Stimulated activated CD4-positive, alpha-beta T cell treated with anti-CD3 and anti-CD28 coated beads, Interleukin-15, amount 100 ng/mL, for 1 hour (primary cell): ENCODE data around the gene PLXNC1.
A peak's percentile ranks its signal among the peaks of the same experiment; 100 is the strongest.

Experiments
- DNase-seq, 2 donors: peaks; one replicate each; pipeline ENCODE4 v3.0.0-alpha.2; 2020; ENCODE audit warnings: low read depth in 1 of 2, low spot score in 1 of 2

Gene PLXNC1

GRCh38 chr12:94262228-94263010 is 114.0 kb downstream of the PLXNC1 start:
- DNase-seq, result peak; percentile 41 to 48

DNA sequence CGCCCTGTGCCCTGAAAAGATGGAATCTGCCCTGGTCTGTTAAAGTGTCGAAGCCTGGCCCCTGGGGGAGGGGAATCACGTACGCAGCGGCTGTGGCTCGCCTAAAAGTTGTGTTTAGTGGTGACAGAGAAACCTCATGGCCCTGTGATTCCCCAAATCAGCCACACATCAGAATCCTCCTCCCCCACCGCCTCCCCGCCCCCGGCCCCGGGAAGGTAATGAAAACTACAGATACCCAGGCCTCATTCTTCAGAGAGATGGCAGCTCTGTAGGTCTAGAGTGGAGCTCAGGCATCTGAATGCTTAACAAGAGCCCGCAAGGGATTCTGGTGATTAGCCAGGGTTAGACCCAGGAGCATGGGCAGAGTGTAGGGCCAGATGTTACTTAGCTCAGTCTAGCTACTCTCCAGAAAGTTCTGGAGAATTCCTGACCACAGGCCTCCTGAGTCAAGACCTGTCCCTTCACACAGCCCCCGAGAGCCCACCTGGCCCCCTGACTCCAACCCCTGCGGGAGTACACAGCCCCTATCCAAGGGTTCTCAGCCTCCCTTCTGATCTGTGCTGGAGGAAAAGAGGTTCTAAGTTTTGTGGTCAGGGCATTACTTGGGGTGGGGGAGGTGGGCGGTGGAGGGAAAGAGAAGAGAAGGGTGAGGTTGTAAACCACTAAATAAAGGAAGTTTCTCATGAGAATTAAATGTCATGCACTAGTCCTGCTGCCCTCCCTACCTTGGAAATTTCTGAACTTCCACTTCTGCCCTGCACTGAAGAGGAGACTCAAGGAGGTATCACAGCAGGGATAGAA is 114.8 kb downstream of the PLXNC1 start:
- DNase-seq, result peak in 1 of 2 donors; percentile 57

GRCh38 chr12:94263905-94264561 is 115.7 kb downstream of the PLXNC1 start:
- DNase-seq, result no peak

DNA sequence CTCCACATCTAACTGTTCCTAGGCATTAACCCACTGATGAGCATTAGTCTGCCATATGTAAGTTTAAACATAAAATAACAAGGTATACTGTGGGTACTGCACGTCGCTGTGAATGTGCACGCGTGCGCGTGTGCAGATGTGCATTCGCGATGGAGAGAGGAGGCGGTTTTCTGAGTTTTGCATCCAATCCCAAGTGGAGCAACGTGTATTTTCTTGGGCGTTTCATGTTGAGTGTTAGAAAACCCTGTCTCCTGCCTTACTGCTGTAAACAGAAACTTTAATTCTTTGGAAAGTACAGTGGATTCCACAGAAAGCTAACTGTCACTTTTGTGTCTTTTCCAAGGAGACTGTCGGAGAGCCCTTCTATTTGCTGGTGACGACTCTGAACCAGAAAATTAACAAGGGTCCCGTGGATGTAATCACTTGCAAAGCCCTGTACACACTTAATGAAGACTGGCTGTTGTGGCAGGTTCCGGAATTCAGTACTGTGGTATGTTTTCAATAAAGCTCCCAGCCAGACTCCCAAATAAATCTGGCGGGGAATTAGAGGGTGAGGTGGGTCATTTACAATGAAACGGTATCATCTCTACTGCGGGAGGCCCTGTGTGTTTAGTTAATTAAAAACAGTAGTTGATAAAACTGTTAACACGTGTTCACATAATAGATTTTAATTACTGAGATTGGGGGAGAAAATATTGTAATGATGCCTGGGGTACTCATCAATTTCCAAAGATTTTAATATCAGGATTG is 116.5 kb downstream of the PLXNC1 start:
- no peak for DNase-seq

- no peak for DNase-seq
Observed at GRCh38 chr12:94265539-94265938, 117.2 kb downstream of the PLXNC1 start.

DNA sequence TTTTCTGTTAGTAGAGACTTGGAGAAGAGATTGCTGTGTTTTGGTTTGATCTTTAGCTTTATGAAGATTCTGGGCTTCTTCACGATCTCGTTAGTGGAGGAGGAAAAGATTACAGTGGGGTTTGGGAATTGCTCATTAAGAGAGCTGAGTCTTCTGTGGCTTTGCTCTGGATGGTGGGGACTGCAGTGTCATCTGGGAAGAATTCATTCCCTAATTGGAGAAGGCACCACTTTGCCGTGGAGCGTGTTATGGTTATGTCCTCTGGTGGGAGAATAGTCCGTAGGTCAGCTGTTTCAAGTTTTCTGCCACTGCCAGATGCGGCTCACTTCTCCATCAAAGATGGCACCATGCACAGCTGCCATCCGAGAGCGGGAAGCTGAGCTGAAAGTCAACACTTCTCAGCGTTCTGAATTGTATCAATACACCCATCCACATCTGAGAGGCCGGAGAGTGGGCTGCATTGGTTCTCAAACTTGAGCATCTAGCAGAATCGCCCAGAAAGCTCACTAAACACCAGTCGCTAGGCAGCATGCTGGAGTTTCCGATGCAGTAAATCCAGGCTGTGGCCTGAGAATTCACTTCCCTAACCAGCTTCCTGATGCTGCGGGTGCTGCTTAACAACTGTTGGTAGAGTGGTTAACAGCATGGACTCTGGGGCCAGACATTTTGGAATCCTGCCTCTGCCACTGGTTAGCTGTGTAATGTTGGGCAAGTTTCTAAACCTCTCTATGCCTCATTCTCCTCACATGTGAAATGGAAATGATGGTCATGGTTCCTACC is 117.8 kb downstream of the PLXNC1 start:
- no peak for DNase-seq

DNA sequence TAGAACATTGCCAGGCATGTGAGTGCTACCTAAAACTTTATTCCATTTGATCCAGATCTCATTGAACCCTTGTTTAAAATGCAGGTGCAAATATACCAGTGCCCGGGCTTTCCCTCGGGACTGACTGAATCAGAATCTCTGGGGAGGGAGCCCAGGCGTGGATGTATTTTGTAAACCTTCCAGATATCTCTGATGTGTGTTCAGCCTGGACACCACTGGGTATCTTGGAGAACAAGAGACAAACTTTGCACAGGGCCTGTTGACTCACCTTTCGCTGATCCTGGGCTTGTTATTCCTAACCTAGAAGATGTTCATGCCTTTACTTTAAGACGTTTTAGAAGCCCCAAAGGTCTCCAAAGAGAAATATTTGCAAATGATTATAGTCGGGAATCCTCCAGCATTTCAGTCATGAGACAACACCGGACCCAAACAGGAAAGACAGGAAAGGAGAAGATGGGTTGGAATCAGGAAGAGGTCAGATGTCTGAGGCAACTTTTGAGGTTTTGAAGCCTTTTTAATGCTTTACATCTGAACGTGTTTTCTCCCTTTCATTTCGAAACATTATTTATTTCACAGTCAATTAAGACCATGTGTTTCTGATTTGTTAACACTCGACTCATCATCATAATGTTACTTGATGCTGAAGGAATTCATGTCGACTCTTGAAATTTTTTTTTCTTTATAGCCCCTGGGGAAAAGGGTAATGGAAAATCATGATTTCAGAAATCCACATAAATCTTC is 118.6 kb downstream of the PLXNC1 start:
- DNase-seq, result no peak

DNA sequence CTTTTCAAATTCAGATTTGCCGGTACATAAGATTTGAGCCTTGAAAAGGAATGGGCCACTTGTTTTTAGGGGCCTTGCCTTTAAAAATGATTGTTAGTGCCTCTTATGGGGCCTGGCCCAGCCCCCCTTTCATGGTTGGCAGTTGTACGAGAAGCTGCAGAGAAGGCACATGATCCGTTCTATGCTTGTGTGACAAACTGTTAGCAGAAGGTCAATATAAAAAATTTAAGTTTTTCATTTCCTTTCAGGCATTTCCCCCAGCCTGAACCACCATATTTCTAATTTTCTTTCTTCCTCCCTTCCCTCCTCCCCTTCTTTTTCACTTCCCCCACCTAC is 119.1 kb downstream of the PLXNC1 start:
- no peak for DNase-seq

DNA sequence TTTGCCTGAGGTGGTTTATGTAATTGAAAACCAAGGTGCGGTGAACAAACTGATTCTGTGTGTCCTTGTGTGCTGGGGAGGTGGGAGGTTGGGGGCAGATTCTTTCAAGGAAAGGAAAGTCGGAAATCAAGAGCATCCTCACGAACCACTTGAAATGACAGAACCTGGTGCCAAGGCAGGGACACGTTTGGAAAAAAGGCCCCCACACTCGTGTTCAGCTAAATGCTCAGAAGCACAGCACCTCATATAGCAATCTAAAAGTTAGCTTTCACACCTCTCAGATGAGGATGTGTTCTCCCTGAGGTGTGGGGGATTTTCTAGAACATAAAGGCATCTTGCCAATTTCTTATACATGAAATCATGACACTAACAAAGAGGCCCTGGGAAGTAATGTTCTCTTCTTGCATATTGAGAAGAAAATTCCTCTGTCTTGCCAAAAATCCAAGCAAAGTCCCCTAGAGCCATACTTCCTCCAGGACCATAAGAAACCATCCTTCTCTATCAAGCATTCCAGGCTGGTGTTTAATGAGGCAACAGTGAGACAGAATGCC is 119.6 kb downstream of the PLXNC1 start:
- DNase-seq, result no peak

DNA sequence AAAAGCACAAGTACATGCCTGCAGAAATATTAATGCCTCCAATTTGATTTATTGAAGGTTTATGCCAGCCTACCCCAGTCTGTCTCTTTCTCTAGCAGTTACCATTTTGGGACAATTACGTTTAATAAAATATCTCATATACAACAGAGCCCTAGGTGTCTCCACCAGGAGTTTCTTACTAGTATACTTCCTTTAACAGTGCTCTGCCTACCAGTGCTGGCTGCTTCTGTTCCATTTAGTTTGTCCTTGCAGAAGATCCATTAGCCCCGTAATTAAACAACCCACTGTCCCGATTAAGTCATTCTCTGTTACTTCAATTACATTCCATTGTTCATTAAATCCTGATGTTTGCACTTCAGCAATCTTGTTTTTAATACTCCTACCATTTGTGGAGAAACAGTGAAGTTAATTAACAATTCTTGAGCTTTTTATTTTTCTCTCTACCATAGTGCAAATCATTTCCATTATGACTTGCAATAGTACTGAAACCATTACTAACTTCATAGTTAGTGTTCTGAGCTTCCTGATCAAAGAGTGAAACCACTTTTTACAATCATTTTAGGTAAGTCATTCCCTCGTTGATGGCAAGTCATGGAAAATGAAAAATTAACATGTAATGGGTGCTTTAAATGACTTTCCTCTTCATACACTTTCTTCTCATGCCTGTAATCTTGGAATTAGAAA is 121.1 kb downstream of the PLXNC1 start:
- no peak for DNase-seq

DNA sequence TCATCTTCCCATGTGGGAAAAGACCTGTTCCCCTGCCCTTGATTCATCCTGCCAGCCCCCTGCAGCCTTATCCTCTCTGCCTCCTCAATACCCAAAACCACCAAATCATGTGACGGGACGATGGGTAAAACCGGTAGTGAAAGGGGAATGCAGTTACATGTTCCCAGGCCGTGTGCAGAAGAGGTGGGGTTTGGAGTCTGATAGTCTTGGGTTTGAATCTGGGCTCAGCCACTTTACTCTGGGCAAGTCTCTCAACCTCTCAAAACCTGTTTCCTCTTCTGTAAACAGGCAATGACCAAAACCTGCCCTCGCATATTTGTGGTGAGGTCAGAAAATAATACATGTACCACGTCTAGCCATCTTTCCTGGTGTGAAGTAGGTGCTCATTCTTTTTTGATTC is 123.0 kb downstream of the PLXNC1 start:
- no peak for DNase-seq

- no peak for DNase-seq
Observed at GRCh38 chr12:94272280-94272679, 123.9 kb downstream of the PLXNC1 start.

DNA sequence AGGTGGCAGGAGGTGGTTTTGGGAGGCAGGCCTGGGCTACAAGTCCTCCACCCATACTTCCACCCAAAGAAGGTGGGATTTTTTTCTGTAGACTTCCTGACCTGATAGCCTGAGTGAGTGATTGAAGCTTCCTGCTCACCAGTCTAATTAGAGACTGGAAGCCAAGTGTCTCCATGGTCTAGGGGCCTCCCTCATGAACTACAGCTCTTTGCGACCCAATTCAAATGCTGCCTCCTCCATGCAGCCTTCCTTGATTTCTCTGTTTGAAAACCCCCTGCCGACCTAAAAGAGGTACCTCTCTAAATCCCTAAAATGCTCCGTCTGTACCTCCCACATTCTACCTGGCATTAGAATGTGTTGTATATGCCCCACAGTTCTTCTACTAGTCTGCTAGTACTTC is 124.9 kb downstream of the PLXNC1 start:
- no peak for DNase-seq

- DNase-seq, result no peak
Observed at GRCh38 chr12:94276725-94277124, 128.3 kb downstream of the PLXNC1 start.

GRCh38 chr12:94277426-94278000 is 129.1 kb downstream of the PLXNC1 start:
- DNase-seq, result no peak

DNA sequence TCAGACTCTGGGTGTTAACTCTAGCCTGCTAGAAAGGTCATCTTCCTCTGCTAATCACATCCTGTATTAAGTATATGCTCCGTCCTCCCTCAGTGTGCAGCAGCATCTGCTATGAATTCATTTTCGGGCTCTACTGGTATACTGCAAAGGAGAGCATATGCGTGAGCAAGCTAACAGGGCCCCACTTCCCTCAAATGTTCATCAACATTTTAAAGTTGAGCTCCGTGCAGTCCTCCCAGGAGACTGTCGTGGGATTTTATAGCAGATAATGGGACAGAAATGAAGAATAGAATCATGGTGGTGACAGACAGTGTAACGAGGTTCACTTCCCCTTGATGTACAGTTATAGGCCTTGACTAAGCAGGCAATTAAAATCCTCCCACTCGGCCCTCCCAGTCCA is 131.7 kb downstream of the PLXNC1 start:
- DNase-seq, result no peak

DNA sequence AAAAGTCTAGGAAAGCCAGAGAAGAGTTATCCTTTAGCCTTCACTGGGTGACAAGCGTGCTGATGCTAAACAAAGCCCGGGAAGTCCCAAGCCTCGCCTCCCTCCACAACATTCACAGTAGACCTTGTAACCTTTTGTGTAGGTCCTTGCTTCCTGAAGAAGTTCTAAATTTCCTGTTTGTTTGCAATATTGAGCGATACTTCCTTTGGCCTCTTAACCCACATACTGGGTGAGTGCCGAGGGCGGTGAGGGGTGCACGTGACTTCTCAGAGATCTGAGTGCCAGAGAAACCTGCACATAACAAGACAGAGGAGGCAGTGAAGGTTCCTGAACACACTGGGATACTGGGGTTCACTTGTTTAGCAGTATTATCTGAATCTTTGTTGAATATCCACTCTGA is 134.3 kb downstream of the PLXNC1 start:
- DNase-seq, result no peak

GRCh38 chr12:94284046-94284445 is 135.7 kb downstream of the PLXNC1 start:
- DNase-seq, result no peak

DNA sequence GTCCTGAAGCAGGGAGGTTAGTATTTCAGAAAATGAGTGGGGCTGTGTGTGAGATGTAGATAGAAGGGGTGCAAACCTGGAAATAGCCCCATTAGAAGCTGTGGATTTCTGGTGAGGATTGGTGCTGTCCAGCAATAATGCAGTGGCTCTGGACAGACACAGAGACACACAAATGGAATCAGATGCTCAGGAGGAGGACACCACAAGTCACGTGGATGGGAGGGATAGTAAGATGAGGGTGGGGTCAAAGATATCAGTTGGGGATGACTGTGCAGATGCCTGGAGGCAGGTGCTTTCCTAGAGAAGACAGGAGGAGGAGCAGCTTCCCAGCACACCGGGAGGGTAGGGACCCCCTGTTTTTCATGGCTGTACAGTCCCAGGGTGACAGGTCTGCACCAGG is 136.5 kb downstream of the PLXNC1 start:
- DNase-seq, result no peak
